HG02763 (cell line): Measurements from ENCODE around the gene PTPRQ.
"Not testable (repeated sequence)": the region's sequence is repeated elsewhere in the genome, so short reads cannot be mapped to it uniquely, and the experiment has no call there.

Experiments
- ATAC-seq: cut with Tn5 transposase; IDR thresholded peaks from one replicate; pipeline ENCODE4 v1.9.1; 2021; ENCODE audit warnings: mild to moderate bottlenecking, moderate library complexity; ENCODE audit not compliant: unreplicated experiment

PTPRQ gene

DNA sequence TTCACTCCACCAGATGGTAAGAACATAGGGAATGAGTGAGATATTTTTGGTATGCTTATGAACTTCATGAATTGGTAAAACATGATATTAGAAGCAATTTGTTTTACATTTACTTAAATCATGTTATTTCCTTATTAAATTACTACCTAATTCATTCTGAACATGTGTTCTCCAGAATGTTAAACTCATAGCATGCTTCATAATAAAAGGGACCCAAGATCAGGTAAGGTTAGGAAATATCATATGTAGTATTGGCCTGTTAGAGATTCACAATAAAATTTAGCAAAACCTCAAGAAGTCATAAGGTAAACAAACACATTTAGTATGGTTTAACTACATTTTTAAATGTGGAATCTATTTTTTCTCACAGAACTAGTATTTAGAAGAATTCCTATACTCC lies 28.2 kb downstream of the PTPRQ start:
- no peak for ATAC-seq

DNA sequence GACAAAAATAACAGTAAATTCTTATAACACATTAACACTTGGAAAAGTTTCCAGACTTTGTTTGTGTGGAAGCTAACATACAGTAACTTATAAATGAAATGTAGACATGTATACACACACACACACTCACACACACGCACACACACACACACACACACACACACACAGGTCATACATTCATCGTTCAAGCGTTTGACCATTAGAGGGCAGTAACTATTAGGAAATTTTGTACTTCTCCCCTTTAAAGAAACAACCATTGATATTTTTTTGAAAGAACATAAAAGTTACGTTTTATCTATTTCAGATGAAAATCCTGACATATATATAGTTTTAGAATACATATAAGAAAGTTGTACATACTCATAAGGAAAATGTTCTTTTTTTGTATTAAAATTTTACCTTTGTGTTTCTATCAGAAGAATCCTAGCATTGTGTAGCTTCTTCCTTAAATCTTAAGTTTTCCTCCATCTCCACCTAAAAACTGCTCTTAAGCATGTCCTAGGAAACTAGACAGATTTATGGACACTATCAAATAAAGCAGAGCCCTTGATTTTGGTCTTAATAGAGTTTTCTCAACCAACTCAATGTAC lies 29.0 kb downstream of the PTPRQ start:
- no peak for ATAC-seq

DNA sequence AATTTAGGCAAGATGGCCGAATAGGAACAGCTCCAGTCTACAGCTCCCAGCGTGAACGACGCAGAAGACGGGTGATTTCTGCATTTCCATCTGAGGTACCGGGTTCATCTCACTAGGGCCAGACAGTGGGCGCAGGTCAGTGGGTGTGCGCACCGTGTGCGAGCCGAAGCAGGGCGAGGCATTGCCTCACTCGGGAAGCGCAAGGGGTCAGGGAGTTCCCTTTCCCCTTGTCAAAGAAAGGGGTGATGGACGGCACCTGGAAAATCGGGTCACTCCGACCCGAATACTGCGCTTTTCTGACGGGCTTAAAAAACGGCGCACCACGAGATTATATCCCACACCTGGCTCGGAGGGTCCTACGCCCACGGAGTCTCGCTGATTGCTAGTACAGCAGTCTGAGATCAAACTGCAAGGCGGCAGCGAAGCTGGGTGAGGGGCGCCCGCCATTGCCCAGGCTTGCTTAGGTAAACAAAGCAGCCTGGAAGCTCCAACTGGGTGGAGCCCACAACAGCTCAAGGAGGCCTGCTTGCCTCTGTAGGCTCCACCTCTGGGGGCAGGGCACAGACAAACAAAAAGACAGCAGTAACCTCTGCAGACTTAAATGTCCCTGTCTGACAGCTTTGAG lies 33.6 kb downstream of the PTPRQ start:
- ATAC-seq = not testable (repeated sequence)

DNA sequence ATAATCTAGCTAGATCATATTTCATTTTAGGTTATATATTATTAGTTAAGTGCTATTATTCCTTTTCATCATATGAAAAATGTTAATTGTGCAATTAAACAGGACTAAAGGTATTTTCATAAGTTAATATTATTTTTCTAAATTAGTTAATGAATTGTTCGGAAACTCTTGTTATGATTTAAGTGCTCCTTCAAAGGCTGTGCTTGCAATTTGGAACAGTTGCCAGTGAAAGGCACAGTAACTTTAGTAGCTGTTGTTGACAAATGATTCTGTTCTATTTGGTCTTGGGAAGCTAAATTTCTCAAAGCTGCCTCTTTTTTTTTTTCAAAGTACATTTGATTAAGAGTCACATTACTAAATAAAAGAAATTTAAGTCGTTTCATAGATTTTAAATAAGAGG lies 40.7 kb downstream of the PTPRQ start:
- no peak for ATAC-seq

DNA sequence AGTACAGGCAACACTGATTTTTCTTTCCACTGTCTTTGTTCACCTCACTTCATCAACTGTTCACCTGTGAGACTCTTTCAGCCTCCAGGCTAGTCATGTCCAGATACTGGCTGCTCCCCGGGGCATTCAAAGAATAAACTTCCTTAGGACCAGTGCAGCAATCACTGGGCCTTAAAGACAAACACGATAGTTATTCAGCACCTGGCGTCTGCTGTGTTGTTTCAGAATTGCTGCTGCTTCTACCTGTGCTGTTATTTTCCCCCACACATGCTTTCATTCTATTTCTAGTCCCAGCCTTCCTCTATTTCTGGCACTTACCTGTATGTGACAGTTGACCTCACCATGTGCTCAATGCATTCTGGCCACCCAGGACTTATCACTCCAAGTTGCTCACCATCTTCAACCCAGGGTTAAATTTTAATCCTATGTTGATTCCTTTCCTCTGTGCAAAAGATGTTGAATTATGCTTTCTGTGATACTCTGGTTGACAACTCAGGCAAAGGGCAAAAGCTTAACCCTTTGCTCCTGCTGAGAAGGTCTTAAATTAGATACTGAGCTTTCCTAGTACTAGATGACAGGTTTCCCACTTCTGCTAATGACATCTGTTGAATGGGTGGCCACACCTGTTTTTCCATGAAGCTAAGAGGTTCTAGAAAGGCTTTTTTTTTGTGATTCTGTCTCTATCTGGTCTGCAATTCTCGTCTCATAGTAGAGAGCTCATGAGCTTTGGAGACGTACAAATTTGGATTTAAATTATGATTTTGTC lies 41.4 kb downstream of the PTPRQ start:
- peak; percentile 54 for ATAC-seq

DNA sequence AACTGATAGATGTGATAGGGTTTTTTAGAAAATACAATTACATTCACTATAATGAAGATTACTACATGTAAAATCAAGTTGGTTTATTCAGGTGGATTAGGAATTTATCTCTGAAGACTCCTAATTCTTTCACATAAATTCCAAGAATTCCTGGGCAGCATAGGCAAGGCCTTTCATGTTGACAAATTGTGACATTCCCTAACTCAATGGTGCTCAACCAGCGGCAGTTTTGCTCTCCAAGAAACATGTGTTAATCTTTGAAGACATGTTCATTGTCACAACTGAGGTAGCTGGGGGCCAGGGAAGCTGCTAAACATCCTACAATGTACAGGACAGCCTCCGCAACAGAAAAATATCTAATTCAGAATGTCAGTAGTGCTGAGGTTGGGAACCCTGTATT lies 46.3 kb downstream of the PTPRQ start:
- no peak for ATAC-seq

DNA sequence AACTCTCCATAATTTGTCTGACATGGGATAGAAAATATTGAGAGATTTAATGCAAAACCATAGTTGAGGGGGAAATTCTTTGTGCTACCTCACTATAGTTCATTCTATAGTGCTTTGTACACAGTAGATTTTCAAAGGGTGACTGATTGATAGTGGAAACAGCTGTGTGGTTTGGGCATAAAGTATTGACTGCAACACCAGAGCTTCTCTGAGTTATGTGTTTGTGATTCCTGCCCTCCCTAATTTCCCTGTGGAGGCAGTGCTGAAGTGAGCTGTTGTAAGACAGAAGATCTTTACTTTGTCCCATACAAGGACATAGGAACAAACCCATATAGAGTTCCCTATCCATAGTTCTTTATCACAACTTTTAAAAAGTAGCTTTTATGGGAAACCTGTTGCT lies 47.1 kb downstream of the PTPRQ start:
- ATAC-seq = no peak

DNA sequence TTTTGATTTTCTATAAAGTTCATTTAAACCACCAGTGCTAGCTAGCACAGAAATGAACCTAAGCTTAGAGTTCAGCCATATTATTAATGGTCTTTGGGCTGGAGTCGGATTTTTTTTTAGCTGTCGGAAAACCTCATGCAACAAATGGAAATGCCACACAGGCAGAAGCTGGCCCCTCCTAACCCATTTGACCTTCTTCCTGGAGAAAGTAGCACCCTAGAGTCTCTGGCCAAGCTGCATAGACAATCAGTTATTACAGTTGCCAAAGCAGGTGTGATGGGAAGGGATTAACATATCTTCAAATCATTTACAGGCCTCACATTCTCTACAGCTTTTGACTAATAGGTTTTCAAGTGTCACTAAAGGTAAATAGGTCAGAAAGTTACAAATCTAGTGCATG lies 49.4 kb downstream of the PTPRQ start:
- ATAC-seq = no peak

DNA sequence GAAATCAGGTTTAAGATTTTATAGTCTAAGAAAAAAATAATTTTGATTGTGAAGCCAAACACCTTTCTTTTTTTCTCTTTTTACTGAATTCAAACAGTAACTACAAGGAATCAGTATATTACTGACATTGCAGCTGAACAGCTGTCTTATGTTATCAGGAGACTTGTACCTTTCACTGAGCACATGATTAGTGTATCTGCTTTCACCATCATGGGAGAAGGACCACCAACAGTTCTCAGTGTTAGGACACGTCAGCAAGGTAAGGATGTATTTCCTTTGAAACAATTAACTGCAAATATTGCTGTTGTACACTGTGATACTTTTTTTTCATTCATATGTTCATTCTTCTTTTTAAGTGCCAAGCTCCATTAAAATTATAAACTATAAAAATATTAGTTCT lies 50.8 kb downstream of the PTPRQ start:
- no peak for ATAC-seq

DNA sequence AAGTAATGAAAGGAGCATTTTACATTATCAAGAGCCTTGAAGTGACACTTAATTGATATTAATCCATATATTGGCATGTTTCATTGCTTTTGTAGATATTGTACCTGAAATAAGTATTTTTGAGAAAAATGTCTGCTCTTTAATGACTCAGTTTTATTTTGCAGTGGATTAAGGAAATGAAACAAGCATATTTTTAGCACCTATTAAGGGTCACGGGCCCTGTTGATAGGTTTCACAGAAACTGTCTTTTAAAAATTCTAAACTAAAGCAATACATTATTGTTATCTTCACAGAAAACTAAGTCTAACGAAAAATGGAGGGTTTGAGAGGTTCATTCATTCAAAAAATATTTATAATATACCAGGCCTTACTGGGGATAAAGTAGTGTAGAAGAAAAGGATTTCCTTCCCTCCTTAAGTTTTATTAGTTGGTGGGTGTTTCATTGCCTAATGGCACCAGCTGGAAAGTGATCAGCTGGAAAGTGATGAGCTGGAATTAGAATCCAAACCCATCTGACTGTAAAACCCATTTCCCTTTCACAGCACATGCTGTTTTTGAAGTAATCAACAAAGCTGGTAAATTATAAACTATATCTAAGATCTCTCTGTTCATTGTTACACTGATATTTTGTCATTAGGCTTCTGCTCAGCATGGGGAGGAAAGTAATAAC lies 54.2 kb downstream of the PTPRQ start:
- no peak for ATAC-seq

DNA sequence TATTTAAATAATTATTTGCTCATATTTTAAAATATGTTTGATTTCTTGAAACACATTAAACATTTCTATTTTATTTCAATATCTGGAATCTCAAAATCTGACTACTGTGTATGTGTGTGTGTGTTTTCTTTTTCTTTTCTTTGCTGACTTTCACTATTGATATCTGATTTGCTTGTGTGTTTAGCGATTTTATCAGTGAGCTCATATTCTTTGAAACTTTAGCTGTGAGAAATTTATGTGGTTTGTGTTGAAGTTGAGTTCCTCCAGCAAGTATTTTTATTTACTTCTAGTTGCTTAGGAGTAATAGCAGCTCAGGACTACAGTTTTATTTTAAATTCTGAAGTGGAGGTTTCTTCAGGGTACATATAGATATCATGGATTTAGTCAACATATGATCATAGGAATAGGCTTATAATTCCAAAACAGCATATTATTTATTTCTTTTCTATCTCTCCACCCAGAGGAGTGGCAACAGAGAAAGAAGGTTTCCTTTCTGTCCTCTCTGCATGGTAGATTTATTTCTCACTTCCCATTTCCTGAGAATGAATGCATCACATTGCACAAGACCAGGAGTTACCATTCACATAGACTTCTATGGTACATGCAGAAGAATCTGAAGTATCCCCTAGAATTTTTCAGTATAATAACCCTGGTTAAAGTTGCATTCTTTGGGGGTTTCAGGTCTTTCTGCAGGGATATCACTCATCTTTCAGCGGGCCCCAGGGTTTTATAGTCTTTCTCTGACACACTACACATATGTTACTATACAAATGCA lies 60.5 kb downstream of the PTPRQ start:
- peak; percentile 70 for ATAC-seq

DNA sequence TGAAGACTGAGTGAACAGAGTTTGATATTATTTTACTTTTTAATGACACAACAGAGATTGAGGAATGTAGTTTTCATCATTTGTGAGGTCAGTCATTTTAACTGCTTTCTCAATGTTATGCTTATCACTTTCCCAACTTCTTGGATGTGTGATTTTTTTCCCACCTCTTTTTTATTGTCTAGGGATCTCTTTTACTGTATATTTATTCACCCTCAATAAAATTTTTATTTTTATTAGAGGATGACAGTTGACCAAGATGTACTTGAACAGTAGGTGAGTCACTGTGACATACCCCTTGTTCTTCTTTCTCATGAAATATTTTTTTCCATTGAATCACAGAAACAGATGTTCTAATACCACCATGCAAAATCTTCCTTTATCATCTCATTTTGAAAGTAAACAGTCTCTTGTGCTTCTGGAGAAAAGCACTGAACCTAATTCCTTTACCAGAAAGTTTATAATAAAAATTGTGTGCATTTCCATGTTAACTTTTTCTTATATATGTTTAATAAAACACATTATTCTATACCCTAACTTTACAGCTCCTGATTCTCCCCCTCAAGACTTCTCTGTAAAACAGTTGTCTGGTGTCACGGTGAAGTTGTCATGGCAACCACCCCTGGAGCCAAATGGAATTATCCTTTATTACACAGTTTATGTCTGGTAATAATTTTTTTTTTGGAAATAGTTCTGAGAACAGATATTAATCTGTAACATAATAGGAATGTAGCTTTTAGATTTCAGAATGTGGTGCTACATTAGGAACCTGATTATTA lies 65.9 kb downstream of the PTPRQ start:
- no peak for ATAC-seq

DNA sequence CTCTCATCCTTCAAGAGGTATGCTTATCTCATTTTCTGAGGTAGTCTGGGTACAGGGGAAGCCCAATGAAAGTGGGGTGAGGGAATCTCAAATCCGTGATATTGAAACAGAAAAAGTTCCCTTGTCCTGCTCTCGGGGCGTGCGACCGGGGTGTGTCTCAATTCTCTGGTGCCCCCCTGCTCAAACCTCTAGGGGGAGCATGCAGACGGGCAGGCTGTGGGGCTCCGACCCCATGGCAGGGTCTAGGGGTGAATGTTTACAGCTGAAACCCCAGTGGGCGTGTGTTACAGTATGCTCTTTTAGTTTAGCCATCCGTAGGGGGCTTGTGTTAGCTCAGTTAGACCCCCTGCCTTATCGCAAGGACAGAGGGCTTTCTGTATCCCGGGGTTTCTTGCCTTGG lies 68.7 kb downstream of the PTPRQ start:
- no peak for ATAC-seq

DNA sequence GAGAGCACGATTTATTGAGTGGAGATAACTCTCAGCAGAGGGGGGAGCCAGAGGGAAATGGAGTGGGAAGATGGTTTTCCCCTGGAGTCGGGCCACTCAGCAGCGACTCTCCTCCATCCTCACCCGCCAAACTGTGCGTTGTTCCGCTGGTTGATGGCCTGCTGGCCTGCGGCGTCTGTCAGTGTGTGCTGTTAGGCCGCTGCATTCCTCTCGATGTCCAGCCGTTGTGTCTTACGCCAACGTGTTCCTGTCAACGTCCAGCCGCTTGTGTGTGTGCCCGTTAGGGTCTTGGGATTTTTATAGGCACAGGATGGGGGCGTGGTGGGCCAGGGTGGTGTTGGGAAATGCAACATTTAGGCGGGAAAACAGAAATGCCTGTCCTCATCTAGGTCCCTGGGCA lies 69.2 kb downstream of the PTPRQ start:
- ATAC-seq = no peak

DNA sequence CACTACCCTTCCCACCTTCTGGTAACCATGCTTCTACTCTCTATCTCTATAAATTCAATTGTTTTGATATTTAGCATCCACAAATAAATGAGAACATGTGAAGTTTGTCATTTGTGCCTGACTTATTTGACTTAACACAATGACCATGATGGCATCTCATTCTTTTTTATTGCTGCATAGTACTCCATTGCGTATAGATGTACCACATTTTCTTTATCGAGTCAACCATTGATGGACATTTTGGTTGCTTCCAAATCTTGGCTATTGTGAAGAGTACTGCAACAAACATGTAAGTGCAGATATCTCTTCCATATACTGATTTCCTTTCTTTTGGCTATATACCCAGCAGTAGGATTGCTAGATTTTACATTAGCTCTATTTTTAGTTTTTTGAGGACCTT lies 73.6 kb downstream of the PTPRQ start:
- no peak for ATAC-seq

DNA sequence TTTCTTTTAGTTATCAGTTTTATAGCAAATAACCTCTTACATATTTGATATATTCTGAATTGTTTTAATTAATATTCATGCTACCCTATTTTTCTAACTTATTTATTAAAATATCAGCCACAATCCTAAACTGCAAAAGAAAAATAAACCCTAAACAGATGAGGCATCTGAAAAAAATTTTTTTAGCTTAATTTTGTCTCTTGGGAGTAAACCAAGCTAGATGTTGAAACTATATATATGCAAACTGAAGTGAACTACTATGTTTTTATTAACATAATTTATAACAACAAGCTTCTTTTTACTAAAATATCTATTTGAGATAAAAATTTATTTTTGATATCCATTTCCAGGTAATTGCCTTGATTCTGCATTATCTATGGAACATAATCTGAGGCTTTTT lies 87.6 kb downstream of the PTPRQ start:
- ATAC-seq = no peak

DNA sequence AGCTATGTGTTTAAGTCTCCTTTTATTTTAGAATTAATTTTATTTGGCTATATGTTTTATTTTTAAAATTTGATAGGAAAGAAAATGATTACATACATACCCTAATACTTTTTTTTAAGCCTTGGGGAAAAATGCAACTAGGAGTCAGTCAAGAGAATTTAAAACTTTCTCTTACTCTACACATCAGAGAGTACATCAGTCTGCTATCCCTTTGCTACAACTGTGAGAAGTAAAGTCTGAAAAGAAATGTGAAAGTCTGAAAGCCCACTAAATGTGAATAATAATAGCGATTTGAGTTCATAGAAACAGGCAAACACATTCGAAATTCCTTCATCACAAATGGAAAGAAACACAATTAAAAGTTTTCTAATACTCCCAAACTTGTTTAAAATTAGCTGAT lies 95.0 kb downstream of the PTPRQ start:
- ATAC-seq = no peak

DNA sequence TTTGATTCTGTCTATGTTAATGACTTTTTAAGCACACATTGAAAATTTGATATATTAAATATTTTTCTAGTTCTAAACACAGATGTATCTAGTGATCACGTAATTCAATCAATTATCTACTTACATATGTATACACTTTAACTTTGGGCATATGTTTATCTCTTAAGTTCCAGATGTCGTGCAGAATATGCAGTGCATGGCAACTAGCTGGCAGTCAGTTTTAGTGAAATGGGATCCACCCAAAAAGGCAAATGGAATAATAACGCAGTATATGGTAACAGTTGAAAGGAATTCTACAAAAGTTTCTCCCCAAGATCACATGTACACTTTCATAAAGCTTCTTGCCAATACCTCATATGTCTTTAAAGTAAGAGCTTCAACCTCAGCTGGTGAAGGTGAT lies 105.3 kb downstream of the PTPRQ start:
- ATAC-seq = no peak

DNA sequence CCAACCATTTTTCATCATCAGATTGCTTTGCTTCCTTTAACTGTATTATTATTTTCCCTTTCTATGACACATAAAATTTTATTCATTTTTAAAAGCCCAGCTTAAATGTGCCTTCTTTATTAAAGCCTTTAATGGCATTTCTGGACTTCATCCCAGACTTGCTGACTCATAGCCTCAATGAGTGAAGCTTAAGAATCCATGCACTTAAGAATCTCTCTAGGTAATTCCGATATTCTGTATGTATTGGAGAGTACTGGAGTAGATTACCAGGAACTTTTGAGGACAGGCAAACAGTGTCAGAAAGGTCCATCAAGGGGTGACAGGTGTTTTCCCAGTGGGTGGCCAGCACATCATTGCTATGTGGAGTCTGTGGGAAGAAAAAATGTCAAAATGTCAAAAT lies 107.9 kb downstream of the PTPRQ start:
- no peak for ATAC-seq

DNA sequence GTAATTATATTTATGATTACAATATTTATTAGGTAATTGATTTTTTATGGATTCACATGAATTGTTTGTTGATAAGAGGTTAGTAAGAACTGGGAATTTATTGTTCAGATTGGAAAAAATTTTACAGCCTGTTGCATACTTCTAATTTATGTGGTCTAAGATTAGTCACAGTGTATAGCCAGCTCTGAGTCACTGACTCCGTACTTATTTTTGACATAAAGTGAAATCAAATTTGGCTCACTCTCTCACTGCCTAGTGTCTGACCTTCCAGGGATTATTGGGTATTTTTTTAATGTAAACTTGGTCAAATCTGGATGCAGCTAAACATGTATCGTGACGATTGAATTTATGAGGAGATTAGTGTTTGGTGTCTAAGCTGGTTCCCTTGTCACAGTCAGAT lies 109.3 kb downstream of the PTPRQ start:
- ATAC-seq = no peak
